HepG2 (cell line): ENCODE data around the gene TCN2. TPM values are rescaled to one million over a fixed set of nuclear protein-coding genes. Genes with fewer than 3 reads are reported as not detected.

ENCODE experiments used
- GATA4 ChIP-seq: sonication (generic); IDR thresholded peaks from 2 replicates; pipeline ENCODE4 v1.6.1; 2016; ENCODE audit warnings: antibody characterized with exemption, low read depth, borderline replicate concordance
- YY1 ChIP-seq: IDR thresholded peaks from 2 replicates; pipeline ENCODE4 v1.6.1; 2011; ENCODE audit warnings: low read length, low read depth, moderate library complexity, mild to moderate bottlenecking; ENCODE audit not compliant: insufficient read depth, insufficient replicate concordance
- ZNF660 ChIP-seq: sonication (generic); formaldehyde crosslinking; IDR thresholded peaks from 2 replicates; pipeline ENCODE4 v1.5.1; 2020; ENCODE audit warnings: mild to moderate bottlenecking, low read depth, missing genetic modification reagents, borderline replicate concordance
- polyA plus RNA-seq, 8 experiments: library from polyadenylated mRNA; depleted of rRNA in 3 of 8; stranded (reverse) in 7 of 8; unstranded in 1 of 8; fragments of >200 nt; fragmentation: Illumina TruSeq in 4 of 8; extraction: Trizol in 4 of 8; gene quantifications; 2 replicates each; pipeline versions ENCODE4 v1.2.1 to v1.2.3, GENCODE V29; 2011 to 2016; ENCODE audit warnings: low read depth in 4 of 8, missing spikeins in 1 of 8, mixed read lengths in 1 of 8; ENCODE audit not compliant: insufficient read depth in 1 of 8
- total RNA-seq, 5 experiments: library from RNA; depleted of rRNA; stranded (reverse); fragments of >200 nt; fragmentation: Illumina TruSeq; extraction: Trizol; gene quantifications; 2 replicates each; pipeline ENCODE4 v1.2.3, GENCODE V29; 2016; ENCODE audit warnings: low read depth in 1 of 5
- TF ChIP-seq, protein P1 (sequence below), 2 experiments: sonication (generic) in 1 of 2; formaldehyde crosslinking in 1 of 2; IDR thresholded peaks; 2 replicates each; pipeline versions ENCODE4 v1.5.1 to v1.6.1; 2011 to 2020; ENCODE audit warnings: borderline replicate concordance in 1 of 2, low read depth in 1 of 2, low read length in 1 of 2, mild to moderate bottlenecking in 1 of 2, missing genetic modification reagents in 1 of 2, moderate library complexity in 1 of 2
- TF ChIP-seq, protein P2 (sequence below): sonication (generic); formaldehyde crosslinking; IDR thresholded peaks from 2 replicates; pipeline ENCODE4 v1.8.0; 2023; ENCODE audit warnings: mild to moderate bottlenecking, missing genetic modification reagents
- TF ChIP-seq, protein P3 (sequence below): sonication (generic); formaldehyde crosslinking; IDR thresholded peaks from 2 replicates; pipeline ENCODE4 v1.4.0; 2020; ENCODE audit warnings: missing genetic modification reagents

The TCN2 gene
- total and polyA plus RNA-seq, 2 of the 13 experiments (the other 11 are each of a cell fraction or from before 2014, with no cell fraction given) = 0.29 to 0.31 TPM

DNA sequence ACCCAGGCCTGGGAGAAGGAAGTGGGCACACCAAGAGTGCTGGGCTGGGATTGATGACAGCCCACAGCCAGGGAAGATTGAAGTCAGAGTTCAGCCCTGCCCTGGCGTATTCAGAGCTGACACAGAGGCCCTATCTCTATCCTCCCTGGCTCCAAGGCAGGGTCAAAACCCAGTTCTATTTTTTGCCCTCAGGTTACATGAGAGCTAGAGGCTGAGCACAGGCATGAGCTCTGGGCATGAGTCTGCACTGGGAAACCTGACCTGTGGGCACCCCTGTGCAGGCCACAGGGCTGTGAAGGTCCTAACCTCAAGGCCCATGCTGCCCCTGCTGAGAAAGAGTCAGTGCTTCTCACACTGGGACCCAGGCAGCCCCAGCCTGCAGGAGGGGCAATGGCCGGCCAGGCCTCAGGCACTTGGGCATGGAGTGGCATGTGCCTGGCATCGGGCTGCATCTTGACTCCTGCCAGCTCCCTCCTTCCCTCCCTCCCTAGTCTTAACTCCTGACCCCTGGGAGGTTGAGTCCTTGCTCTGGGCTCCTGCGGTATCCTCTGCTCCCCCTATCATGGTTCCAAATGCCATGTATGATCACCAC is 34.0 kb downstream of the TCN2 start (continued):
- TF ChIP-seq, protein P1, sequence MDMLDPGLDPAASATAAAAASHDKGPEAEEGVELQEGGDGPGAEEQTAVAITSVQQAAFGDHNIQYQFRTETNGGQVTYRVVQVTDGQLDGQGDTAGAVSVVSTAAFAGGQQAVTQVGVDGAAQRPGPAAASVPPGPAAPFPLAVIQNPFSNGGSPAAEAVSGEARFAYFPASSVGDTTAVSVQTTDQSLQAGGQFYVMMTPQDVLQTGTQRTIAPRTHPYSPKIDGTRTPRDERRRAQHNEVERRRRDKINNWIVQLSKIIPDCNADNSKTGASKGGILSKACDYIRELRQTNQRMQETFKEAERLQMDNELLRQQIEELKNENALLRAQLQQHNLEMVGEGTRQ (IDR thresholded peaks at IDR 0.05; ENCODE audit: low read depth, low read length) = no peak
- TF ChIP-seq, protein P1 (CRISPR knock-in tag; IDR thresholded peaks at IDR 0.05; ENCODE audit: borderline replicate concordance) = no peak
- no peak for TF ChIP-seq YY1
- TF ChIP-seq GATA4 = no peak
- TF ChIP-seq ZNF660 (CRISPR knock-in tag) = no peak
- TF ChIP-seq, protein P2, sequence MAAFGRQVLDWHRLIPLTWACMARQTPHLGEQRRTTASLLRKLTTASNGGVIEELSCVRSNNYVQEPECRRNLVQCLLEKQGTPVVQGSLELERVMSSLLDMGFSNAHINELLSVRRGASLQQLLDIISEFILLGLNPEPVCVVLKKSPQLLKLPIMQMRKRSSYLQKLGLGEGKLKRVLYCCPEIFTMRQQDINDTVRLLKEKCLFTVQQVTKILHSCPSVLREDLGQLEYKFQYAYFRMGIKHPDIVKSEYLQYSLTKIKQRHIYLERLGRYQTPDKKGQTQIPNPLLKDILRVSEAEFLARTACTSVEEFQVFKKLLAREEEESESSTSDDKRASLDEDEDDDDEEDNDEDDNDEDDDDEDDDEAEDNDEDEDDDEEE = no peak
- TF ChIP-seq, protein P3, sequence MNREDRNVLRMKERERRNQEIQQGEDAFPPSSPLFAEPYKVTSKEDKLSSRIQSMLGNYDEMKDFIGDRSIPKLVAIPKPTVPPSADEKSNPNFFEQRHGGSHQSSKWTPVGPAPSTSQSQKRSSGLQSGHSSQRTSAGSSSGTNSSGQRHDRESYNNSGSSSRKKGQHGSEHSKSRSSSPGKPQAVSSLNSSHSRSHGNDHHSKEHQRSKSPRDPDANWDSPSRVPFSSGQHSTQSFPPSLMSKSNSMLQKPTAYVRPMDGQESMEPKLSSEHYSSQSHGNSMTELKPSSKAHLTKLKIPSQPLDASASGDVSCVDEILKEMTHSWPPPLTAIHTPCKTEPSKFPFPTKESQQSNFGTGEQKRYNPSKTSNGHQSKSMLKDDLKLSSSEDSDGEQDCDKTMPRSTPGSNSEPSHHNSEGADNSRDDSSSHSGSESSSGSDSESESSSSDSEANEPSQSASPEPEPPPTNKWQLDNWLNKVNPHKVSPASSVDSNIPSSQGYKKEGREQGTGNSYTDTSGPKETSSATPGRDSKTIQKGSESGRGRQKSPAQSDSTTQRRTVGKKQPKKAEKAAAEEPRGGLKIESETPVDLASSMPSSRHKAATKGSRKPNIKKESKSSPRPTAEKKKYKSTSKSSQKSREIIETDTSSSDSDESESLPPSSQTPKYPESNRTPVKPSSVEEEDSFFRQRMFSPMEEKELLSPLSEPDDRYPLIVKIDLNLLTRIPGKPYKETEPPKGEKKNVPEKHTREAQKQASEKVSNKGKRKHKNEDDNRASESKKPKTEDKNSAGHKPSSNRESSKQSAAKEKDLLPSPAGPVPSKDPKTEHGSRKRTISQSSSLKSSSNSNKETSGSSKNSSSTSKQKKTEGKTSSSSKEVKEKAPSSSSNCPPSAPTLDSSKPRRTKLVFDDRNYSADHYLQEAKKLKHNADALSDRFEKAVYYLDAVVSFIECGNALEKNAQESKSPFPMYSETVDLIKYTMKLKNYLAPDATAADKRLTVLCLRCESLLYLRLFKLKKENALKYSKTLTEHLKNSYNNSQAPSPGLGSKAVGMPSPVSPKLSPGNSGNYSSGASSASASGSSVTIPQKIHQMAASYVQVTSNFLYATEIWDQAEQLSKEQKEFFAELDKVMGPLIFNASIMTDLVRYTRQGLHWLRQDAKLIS (CRISPR knock-in tag) = no peak
